ENCODE measurements around the gene PLCB4. TPM values are rescaled to one million over a fixed set of nuclear protein-coding genes. Genes with fewer than 3 reads are reported as not detected.

PLCB4 gene
- total and polyA plus RNA-seq, 2 experiments from 2014 or later, result 6.5 to 16.1 TPM

DNA sequence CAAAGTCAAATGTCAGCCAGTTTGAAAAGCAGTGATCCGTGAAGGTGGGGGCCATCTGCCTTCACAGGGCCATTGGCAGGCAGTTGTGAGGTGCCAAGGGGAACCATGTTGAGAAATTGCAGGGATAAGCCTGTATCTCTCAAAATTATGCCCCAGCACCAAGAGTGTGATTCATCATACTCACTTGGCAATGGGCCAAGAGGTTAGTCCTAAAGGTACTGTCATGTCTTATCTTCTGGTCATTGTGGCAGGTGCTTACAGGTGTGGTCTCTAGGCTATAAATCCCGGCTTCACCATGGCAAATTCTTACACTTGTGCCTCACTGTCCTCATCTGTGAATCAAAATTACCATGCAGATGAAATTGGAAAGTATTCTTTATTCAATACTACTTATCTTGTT is 294.8 kb downstream of the PLCB4 start:
- no peak overlapping the region for H3K4me3 ChIP-seq
- H3K4me3 Mint-ChIP-seq, result no peak overlapping the region
- H3K27ac Mint-ChIP-seq, result no peak overlapping the region
- H3K27ac ChIP-seq (ENCODE audit: low read depth), result no peak overlapping the region
- H3K4me1 ChIP-seq (ENCODE audit: insufficient read depth), result no peaks in the 10 kb centered on the region
- H3K36me3 ChIP-seq (ENCODE audit: insufficient read depth), result no peaks in the 10 kb centered on the region
- H3K4me2 ChIP-seq, result no peak overlapping the region
- H3K27me3 ChIP-seq (ENCODE audit: insufficient read depth), result no peaks in the 10 kb centered on the region
- peaks cover 4% of the 10 kb centered on the region; the same call in 1 of the 3 replicates for H3K36me3 Mint-ChIP-seq (ENCODE audit: low read depth)
- no peak for DNase-seq (ENCODE audit: low spot score)
- no peaks in the 10 kb centered on the region for H4K20me1 ChIP-seq (replicated peaks; ENCODE audit: insufficient read depth)
- H3K27me3 Mint-ChIP-seq (ENCODE audit: insufficient read depth, low read depth, poor library complexity), result no peaks in the 10 kb centered on the region
- H2AFZ ChIP-seq, result no peak overlapping the region
- H3K9me3 Mint-ChIP-seq, result no peaks in the 10 kb centered on the region
- TF ChIP-seq, protein P1, sequence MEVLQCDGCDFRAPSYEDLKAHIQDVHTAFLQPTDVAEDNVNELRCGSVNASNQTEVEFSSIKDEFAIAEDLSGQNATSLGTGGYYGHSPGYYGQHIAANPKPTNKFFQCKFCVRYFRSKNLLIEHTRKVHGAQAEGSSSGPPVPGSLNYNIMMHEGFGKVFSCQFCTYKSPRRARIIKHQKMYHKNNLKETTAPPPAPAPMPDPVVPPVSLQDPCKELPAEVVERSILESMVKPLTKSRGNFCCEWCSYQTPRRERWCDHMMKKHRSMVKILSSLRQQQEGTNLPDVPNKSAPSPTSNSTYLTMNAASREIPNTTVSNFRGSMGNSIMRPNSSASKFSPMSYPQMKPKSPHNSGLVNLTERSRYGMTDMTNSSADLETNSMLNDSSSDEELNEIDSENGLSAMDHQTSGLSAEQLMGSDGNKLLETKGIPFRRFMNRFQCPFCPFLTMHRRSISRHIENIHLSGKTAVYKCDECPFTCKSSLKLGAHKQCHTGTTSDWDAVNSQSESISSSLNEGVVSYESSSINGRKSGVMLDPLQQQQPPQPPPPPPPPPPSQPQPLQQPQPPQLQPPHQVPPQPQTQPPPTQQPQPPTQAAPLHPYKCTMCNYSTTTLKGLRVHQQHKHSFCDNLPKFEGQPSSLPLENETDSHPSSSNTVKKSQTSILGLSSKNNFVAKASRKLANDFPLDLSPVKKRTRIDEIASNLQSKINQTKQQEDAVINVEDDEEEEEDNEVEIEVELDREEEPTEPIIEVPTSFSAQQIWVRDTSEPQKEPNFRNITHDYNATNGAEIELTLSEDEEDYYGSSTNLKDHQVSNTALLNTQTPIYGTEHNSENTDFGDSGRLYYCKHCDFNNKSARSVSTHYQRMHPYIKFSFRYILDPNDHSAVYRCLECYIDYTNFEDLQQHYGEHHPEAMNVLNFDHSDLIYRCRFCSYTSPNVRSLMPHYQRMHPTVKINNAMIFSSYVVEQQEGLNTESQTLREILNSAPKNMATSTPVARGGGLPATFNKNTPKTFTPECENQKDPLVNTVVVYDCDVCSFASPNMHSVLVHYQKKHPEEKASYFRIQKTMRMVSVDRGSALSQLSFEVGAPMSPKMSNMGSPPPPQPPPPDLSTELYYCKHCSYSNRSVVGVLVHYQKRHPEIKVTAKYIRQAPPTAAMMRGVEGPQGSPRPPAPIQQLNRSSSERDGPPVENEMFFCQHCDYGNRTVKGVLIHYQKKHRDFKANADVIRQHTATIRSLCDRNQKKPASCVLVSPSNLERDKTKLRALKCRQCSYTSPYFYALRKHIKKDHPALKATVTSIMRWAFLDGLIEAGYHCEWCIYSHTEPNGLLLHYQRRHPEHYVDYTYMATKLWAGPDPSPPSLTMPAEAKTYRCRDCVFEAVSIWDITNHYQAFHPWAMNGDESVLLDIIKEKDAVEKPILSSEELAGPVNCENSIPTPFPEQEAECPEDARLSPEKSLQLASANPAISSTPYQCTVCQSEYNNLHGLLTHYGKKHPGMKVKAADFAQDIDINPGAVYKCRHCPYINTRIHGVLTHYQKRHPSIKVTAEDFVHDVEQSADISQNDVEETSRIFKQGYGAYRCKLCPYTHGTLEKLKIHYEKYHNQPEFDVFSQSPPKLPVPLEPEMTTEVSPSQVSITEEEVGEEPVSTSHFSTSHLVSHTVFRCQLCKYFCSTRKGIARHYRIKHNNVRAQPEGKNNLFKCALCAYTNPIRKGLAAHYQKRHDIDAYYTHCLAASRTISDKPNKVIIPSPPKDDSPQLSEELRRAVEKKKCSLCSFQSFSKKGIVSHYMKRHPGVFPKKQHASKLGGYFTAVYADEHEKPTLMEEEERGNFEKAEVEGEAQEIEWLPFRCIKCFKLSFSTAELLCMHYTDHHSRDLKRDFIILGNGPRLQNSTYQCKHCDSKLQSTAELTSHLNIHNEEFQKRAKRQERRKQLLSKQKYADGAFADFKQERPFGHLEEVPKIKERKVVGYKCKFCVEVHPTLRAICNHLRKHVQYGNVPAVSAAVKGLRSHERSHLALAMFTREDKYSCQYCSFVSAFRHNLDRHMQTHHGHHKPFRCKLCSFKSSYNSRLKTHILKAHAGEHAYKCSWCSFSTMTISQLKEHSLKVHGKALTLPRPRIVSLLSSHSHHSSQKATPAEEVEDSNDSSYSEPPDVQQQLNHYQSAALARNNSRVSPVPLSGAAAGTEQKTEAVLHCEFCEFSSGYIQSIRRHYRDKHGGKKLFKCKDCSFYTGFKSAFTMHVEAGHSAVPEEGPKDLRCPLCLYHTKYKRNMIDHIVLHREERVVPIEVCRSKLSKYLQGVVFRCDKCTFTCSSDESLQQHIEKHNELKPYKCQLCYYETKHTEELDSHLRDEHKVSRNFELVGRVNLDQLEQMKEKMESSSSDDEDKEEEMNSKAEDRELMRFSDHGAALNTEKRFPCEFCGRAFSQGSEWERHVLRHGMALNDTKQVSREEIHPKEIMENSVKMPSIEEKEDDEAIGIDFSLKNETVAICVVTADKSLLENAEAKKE (CRISPR knock-in tag; IDR thresholded peaks at IDR 0.05), result no peak
- no peak for TF ChIP-seq EZH2 (IDR thresholded peaks at IDR 0.05; ENCODE audit: low read depth, unreplicated experiment)
- TF ChIP-seq EZH2phosphoT487 (IDR thresholded peaks at IDR 0.05; ENCODE audit: unreplicated experiment), result no peak
- no peak for TF ChIP-seq JUNB (IDR thresholded peaks at IDR 0.05; ENCODE audit: unreplicated experiment)
- no peak for TF ChIP-seq NANOG (IDR thresholded peaks at IDR 0.05; ENCODE audit: borderline replicate concordance)
- TF ChIP-seq, protein P2, sequence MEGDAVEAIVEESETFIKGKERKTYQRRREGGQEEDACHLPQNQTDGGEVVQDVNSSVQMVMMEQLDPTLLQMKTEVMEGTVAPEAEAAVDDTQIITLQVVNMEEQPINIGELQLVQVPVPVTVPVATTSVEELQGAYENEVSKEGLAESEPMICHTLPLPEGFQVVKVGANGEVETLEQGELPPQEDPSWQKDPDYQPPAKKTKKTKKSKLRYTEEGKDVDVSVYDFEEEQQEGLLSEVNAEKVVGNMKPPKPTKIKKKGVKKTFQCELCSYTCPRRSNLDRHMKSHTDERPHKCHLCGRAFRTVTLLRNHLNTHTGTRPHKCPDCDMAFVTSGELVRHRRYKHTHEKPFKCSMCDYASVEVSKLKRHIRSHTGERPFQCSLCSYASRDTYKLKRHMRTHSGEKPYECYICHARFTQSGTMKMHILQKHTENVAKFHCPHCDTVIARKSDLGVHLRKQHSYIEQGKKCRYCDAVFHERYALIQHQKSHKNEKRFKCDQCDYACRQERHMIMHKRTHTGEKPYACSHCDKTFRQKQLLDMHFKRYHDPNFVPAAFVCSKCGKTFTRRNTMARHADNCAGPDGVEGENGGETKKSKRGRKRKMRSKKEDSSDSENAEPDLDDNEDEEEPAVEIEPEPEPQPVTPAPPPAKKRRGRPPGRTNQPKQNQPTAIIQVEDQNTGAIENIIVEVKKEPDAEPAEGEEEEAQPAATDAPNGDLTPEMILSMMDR (conservative IDR thresholded peaks at IDR 0.05; ENCODE audit: low read depth in 2 of 2), result no peak
- no peak for TF ChIP-seq POLR2AphosphoS5 (IDR thresholded peaks at IDR 0.05; ENCODE audit: low read depth)
- TF ChIP-seq, protein P3, sequence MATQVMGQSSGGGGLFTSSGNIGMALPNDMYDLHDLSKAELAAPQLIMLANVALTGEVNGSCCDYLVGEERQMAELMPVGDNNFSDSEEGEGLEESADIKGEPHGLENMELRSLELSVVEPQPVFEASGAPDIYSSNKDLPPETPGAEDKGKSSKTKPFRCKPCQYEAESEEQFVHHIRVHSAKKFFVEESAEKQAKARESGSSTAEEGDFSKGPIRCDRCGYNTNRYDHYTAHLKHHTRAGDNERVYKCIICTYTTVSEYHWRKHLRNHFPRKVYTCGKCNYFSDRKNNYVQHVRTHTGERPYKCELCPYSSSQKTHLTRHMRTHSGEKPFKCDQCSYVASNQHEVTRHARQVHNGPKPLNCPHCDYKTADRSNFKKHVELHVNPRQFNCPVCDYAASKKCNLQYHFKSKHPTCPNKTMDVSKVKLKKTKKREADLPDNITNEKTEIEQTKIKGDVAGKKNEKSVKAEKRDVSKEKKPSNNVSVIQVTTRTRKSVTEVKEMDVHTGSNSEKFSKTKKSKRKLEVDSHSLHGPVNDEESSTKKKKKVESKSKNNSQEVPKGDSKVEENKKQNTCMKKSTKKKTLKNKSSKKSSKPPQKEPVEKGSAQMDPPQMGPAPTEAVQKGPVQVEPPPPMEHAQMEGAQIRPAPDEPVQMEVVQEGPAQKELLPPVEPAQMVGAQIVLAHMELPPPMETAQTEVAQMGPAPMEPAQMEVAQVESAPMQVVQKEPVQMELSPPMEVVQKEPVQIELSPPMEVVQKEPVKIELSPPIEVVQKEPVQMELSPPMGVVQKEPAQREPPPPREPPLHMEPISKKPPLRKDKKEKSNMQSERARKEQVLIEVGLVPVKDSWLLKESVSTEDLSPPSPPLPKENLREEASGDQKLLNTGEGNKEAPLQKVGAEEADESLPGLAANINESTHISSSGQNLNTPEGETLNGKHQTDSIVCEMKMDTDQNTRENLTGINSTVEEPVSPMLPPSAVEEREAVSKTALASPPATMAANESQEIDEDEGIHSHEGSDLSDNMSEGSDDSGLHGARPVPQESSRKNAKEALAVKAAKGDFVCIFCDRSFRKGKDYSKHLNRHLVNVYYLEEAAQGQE (IDR thresholded peaks at IDR 0.05; ENCODE audit: unreplicated experiment), result no peak
- TF ChIP-seq ZNF114 (CRISPR knock-in tag; IDR thresholded peaks at IDR 0.05), result no peak
- TF ChIP-seq STAT1 (IDR thresholded peaks at IDR 0.05; ENCODE audit: unreplicated experiment), result no peak
- no peaks in the 10 kb centered on the region for H3K4me1 Mint-ChIP-seq
- H3F3A ChIP-seq (replicated peaks; ENCODE audit: low read depth), result no peaks in the 10 kb centered on the region
- no peak for ATAC-seq
- no peaks in the 10 kb centered on the region for H3K79me2 ChIP-seq (replicated peaks; ENCODE audit: insufficient read depth)
- no peaks in the 10 kb centered on the region for H3K9me2 ChIP-seq (ENCODE audit: insufficient read depth)

All from GM23338 (cell line).